Vagina (tissue), 2 donors: ENCODE measurements around the gene ADAMTS17.

Experiments
- POLR2A ChIP-seq, 2 donors: fragments of 450-650 bp; IDR thresholded peaks; one replicate each; pipeline ENCODE4 v1.6.1; 2017; ENCODE audit warnings: antibody characterized with exemption in 2 of 2, mild to moderate bottlenecking in 2 of 2, moderate library complexity in 2 of 2
- TF ChIP-seq, protein P1 (sequence below), 3 experiments: fragments of 450-650 bp in 2 of 3; fragments of 200-600 bp in 1 of 3; sonication (generic) in 1 of 3; IDR thresholded peaks; one replicate each; pipeline ENCODE4 v1.5.1; 2017 to 2019; ENCODE audit warnings: antibody characterized with exemption in 3 of 3, mild to moderate bottlenecking in 2 of 3, moderate library complexity in 2 of 3

DNA sequence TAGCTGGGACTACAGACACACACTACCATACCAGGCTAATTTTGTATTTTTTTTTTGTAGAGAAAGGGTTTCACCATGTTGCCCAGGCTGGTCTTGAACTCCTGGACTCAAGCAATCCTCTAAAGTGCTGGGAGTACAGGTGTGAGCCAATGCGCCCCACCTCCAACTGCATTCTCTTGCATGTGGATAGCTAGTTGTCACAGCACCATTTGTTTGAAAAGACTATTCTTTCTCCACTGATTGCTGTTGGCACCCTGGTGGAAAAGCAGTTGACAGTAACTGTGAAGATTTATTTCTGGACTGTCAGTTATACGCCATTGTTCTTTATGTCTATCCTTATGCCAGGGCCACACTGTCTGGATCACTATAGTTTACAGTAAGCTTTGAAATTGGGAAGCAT is 303.9 kb downstream of the ADAMTS17 start:
- TF ChIP-seq, protein P1, sequence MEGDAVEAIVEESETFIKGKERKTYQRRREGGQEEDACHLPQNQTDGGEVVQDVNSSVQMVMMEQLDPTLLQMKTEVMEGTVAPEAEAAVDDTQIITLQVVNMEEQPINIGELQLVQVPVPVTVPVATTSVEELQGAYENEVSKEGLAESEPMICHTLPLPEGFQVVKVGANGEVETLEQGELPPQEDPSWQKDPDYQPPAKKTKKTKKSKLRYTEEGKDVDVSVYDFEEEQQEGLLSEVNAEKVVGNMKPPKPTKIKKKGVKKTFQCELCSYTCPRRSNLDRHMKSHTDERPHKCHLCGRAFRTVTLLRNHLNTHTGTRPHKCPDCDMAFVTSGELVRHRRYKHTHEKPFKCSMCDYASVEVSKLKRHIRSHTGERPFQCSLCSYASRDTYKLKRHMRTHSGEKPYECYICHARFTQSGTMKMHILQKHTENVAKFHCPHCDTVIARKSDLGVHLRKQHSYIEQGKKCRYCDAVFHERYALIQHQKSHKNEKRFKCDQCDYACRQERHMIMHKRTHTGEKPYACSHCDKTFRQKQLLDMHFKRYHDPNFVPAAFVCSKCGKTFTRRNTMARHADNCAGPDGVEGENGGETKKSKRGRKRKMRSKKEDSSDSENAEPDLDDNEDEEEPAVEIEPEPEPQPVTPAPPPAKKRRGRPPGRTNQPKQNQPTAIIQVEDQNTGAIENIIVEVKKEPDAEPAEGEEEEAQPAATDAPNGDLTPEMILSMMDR (IDR thresholded peaks at IDR 0.05): no peak
- TF ChIP-seq POLR2A (IDR thresholded peaks at IDR 0.05): no peak
